GM23338 (cell line): ENCODE results near the gene SERPINB11.

ENCODE experiments used
- CREB1 ChIP-seq: fragments of 250-450 bp; sonication (Bioruptor Pico); IDR thresholded peaks from 2 replicates; pipeline ENCODE4 v1.5.0; 2020; ENCODE audit warnings: low read depth, mild to moderate bottlenecking, moderate library complexity
- EZH2 ChIP-seq: fragments of 200-600 bp; sonication (generic); IDR thresholded peaks from one replicate; pipeline ENCODE4 v1.8.0; 2017; ENCODE audit warnings: antibody characterized with exemption, mild to moderate bottlenecking, low read depth; ENCODE audit not compliant: unreplicated experiment
- EZH2phosphoT487 ChIP-seq: fragments of 200-600 bp; sonication (generic); IDR thresholded peaks from one replicate; pipeline ENCODE4 v1.8.1; 2018; ENCODE audit warnings: antibody characterized with exemption; ENCODE audit not compliant: unreplicated experiment
- JUNB ChIP-seq: IDR thresholded peaks from one replicate; pipeline ENCODE4 v1.6.1; 2016; ENCODE audit warnings: antibody characterized with exemption; ENCODE audit not compliant: unreplicated experiment
- POLR2AphosphoS5 ChIP-seq: IDR thresholded peaks from 2 replicates; pipeline ENCODE4 v1.6.1; 2016; ENCODE audit warnings: antibody characterized with exemption, low read depth
- STAT1 ChIP-seq: IDR thresholded peaks from one replicate; pipeline ENCODE4 v1.6.1; 2016; ENCODE audit warnings: antibody characterized with exemption; ENCODE audit not compliant: unreplicated experiment
- ZNF114 ChIP-seq: fragments of 250-450 bp; sonication (Bioruptor Pico); IDR thresholded peaks from 2 replicates; pipeline ENCODE4 v1.5.0; 2020; ENCODE audit warnings: mild to moderate bottlenecking, moderate library complexity
- ZNF331 ChIP-seq: fragments of 250-450 bp; sonication (Bioruptor Pico); IDR thresholded peaks from 2 replicates; pipeline ENCODE4 v1.5.0; 2020; ENCODE audit warnings: low read depth, mild to moderate bottlenecking, moderate library complexity
- TF ChIP-seq, protein P1 (sequence below), 2 experiments: fragments of 200-600 bp in 1 of 2; sonication (generic) in 1 of 2; conservative IDR thresholded peaks; 2 replicates each; pipeline versions ENCODE4 v1.5.1 to v1.6.1; 2016 to 2017; ENCODE audit warnings: antibody characterized with exemption in 2 of 2, low read depth in 2 of 2, mild to moderate bottlenecking in 2 of 2, moderate library complexity in 1 of 2
- TF ChIP-seq, protein P2 (sequence below): IDR thresholded peaks from one replicate; pipeline ENCODE4 v1.6.1; 2018; ENCODE audit warnings: antibody characterized with exemption; ENCODE audit not compliant: unreplicated experiment
- TF ChIP-seq, protein P3 (sequence below): fragments of 250-450 bp; sonication (Bioruptor Pico); IDR thresholded peaks from 2 replicates; pipeline ENCODE4 v1.5.0; 2020; ENCODE audit warnings: mild to moderate bottlenecking, moderate library complexity
- TF ChIP-seq, protein P4 (sequence below): IDR thresholded peaks from 2 replicates; pipeline ENCODE4 v1.6.1; 2016; ENCODE audit warnings: antibody characterized with exemption

DNA sequence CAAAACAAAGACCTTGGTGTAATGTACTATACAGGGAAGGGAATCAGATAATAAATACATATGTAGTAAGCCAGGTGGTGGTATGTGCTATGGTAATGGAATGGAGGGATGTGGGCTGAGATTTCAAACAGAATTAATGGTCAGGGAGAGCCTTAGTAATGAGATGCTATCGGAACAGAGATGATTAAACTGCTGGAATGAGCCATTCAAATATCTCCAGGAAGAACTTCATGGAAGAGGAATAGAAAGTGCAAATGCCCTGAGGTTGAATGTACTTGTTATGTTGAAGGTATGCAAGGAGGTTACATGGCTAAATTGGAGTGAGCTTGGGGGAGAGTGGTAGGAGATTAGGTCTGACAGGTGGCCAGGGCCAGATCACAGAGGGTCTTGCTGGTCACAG, 5.1 kb downstream of the SERPINB11 start:
- no peak for TF ChIP-seq POLR2AphosphoS5
- TF ChIP-seq, protein P1, sequence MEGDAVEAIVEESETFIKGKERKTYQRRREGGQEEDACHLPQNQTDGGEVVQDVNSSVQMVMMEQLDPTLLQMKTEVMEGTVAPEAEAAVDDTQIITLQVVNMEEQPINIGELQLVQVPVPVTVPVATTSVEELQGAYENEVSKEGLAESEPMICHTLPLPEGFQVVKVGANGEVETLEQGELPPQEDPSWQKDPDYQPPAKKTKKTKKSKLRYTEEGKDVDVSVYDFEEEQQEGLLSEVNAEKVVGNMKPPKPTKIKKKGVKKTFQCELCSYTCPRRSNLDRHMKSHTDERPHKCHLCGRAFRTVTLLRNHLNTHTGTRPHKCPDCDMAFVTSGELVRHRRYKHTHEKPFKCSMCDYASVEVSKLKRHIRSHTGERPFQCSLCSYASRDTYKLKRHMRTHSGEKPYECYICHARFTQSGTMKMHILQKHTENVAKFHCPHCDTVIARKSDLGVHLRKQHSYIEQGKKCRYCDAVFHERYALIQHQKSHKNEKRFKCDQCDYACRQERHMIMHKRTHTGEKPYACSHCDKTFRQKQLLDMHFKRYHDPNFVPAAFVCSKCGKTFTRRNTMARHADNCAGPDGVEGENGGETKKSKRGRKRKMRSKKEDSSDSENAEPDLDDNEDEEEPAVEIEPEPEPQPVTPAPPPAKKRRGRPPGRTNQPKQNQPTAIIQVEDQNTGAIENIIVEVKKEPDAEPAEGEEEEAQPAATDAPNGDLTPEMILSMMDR (conservative IDR thresholded peaks at IDR 0.05; ENCODE audit: low read depth in 2 of 2) = no peak
- no peak for TF ChIP-seq EZH2
- TF ChIP-seq, protein P2, sequence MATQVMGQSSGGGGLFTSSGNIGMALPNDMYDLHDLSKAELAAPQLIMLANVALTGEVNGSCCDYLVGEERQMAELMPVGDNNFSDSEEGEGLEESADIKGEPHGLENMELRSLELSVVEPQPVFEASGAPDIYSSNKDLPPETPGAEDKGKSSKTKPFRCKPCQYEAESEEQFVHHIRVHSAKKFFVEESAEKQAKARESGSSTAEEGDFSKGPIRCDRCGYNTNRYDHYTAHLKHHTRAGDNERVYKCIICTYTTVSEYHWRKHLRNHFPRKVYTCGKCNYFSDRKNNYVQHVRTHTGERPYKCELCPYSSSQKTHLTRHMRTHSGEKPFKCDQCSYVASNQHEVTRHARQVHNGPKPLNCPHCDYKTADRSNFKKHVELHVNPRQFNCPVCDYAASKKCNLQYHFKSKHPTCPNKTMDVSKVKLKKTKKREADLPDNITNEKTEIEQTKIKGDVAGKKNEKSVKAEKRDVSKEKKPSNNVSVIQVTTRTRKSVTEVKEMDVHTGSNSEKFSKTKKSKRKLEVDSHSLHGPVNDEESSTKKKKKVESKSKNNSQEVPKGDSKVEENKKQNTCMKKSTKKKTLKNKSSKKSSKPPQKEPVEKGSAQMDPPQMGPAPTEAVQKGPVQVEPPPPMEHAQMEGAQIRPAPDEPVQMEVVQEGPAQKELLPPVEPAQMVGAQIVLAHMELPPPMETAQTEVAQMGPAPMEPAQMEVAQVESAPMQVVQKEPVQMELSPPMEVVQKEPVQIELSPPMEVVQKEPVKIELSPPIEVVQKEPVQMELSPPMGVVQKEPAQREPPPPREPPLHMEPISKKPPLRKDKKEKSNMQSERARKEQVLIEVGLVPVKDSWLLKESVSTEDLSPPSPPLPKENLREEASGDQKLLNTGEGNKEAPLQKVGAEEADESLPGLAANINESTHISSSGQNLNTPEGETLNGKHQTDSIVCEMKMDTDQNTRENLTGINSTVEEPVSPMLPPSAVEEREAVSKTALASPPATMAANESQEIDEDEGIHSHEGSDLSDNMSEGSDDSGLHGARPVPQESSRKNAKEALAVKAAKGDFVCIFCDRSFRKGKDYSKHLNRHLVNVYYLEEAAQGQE = no peak
- no peak for TF ChIP-seq EZH2phosphoT487
- no peak for TF ChIP-seq ZNF114 (CRISPR knock-in tag)
- TF ChIP-seq, protein P3, sequence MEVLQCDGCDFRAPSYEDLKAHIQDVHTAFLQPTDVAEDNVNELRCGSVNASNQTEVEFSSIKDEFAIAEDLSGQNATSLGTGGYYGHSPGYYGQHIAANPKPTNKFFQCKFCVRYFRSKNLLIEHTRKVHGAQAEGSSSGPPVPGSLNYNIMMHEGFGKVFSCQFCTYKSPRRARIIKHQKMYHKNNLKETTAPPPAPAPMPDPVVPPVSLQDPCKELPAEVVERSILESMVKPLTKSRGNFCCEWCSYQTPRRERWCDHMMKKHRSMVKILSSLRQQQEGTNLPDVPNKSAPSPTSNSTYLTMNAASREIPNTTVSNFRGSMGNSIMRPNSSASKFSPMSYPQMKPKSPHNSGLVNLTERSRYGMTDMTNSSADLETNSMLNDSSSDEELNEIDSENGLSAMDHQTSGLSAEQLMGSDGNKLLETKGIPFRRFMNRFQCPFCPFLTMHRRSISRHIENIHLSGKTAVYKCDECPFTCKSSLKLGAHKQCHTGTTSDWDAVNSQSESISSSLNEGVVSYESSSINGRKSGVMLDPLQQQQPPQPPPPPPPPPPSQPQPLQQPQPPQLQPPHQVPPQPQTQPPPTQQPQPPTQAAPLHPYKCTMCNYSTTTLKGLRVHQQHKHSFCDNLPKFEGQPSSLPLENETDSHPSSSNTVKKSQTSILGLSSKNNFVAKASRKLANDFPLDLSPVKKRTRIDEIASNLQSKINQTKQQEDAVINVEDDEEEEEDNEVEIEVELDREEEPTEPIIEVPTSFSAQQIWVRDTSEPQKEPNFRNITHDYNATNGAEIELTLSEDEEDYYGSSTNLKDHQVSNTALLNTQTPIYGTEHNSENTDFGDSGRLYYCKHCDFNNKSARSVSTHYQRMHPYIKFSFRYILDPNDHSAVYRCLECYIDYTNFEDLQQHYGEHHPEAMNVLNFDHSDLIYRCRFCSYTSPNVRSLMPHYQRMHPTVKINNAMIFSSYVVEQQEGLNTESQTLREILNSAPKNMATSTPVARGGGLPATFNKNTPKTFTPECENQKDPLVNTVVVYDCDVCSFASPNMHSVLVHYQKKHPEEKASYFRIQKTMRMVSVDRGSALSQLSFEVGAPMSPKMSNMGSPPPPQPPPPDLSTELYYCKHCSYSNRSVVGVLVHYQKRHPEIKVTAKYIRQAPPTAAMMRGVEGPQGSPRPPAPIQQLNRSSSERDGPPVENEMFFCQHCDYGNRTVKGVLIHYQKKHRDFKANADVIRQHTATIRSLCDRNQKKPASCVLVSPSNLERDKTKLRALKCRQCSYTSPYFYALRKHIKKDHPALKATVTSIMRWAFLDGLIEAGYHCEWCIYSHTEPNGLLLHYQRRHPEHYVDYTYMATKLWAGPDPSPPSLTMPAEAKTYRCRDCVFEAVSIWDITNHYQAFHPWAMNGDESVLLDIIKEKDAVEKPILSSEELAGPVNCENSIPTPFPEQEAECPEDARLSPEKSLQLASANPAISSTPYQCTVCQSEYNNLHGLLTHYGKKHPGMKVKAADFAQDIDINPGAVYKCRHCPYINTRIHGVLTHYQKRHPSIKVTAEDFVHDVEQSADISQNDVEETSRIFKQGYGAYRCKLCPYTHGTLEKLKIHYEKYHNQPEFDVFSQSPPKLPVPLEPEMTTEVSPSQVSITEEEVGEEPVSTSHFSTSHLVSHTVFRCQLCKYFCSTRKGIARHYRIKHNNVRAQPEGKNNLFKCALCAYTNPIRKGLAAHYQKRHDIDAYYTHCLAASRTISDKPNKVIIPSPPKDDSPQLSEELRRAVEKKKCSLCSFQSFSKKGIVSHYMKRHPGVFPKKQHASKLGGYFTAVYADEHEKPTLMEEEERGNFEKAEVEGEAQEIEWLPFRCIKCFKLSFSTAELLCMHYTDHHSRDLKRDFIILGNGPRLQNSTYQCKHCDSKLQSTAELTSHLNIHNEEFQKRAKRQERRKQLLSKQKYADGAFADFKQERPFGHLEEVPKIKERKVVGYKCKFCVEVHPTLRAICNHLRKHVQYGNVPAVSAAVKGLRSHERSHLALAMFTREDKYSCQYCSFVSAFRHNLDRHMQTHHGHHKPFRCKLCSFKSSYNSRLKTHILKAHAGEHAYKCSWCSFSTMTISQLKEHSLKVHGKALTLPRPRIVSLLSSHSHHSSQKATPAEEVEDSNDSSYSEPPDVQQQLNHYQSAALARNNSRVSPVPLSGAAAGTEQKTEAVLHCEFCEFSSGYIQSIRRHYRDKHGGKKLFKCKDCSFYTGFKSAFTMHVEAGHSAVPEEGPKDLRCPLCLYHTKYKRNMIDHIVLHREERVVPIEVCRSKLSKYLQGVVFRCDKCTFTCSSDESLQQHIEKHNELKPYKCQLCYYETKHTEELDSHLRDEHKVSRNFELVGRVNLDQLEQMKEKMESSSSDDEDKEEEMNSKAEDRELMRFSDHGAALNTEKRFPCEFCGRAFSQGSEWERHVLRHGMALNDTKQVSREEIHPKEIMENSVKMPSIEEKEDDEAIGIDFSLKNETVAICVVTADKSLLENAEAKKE (CRISPR knock-in tag) = no peak
- no peak for TF ChIP-seq JUNB
- TF ChIP-seq ZNF331 (CRISPR knock-in tag) = no peak
- no peak for TF ChIP-seq STAT1
- TF ChIP-seq CREB1 = no peak
- TF ChIP-seq, protein P4, sequence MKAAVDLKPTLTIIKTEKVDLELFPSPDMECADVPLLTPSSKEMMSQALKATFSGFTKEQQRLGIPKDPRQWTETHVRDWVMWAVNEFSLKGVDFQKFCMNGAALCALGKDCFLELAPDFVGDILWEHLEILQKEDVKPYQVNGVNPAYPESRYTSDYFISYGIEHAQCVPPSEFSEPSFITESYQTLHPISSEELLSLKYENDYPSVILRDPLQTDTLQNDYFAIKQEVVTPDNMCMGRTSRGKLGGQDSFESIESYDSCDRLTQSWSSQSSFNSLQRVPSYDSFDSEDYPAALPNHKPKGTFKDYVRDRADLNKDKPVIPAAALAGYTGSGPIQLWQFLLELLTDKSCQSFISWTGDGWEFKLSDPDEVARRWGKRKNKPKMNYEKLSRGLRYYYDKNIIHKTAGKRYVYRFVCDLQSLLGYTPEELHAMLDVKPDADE = no peak
